Esophagus (tissue), 2 donors: ENCODE measurements around the gene SLC6A13. TPM values are rescaled to one million over a fixed set of nuclear protein-coding genes. Genes with fewer than 3 reads are reported as not detected.
"Not testable (repeated sequence)": the region's sequence is repeated elsewhere in the genome, so short reads cannot be mapped to it uniquely, and the experiment has no call there.

ENCODE experiments used
- H3K27ac ChIP-seq, 2 donors: one replicate each; pipeline ENCODE4 v1.5.1; 2013; ENCODE audit warnings: low read depth in 2 of 2, mild to moderate bottlenecking in 2 of 2, inconsistent platforms in 1 of 2, low read length in 1 of 2, moderate library complexity in 1 of 2
- H3K27me3 ChIP-seq, 2 donors: one replicate each; pipeline ENCODE4 v1.6.1; 2013; ENCODE audit warnings: low read length in 2 of 2, control low read depth in 1 of 2, mild to moderate bottlenecking in 1 of 2; ENCODE audit not compliant: insufficient read depth in 2 of 2, control insufficient read depth in 1 of 2
- H3K36me3 ChIP-seq, 2 donors: one replicate each; pipeline ENCODE4 v1.6.1; 2013; ENCODE audit warnings: low read length in 1 of 2; ENCODE audit not compliant: control insufficient read depth in 2 of 2, insufficient read depth in 2 of 2
- H3K4me1 ChIP-seq, 2 donors: one replicate each; pipeline ENCODE4 v1.6.1; 2013; ENCODE audit warnings: low read length in 1 of 2; ENCODE audit not compliant: control insufficient read depth in 2 of 2, insufficient read depth in 2 of 2
- H3K4me3 ChIP-seq, 2 donors: one replicate each; pipeline ENCODE4 v1.5.1; 2013; ENCODE audit warnings: low read length in 2 of 2, mild to moderate bottlenecking in 2 of 2, low read depth in 1 of 2, moderate library complexity in 1 of 2
- H3K9me3 ChIP-seq, 2 donors: one replicate each; pipeline ENCODE4 v1.6.1; 2013; ENCODE audit warnings: mild to moderate bottlenecking in 2 of 2, low read depth in 1 of 2, low read length in 1 of 2, moderate library complexity in 1 of 2; ENCODE audit not compliant: control insufficient read depth in 2 of 2, insufficient read depth in 1 of 2
- WGBS, 2 donors: extraction: QIAGEN DNeasy Blood & Tissue Kit; methylation state at CpG; one replicate each; pipeline ENCODE4 v1.1.7; 2013; 5-methylcytosine and 5-hydroxymethylcytosine counted together
- polyA plus RNA-seq, 2 donors: library from polyadenylated mRNA; stranded (reverse); fragments of 200-250 nt; gene quantifications; one replicate each; pipeline ENCODE4 v1.2.3, GENCODE V29; 2013
- donor health status: healthy with polysubstance abuse.
- donor health status: Bipolar disorder and iron deficiency.

SLC6A13 gene
- polyA plus RNA-seq, 2 donors: 0.10 TPM; not detected in 1

GRCh38 chr12:187986-188909, 74.4 kb downstream of the SLC6A13 start:
- H3K27me3 ChIP-seq, H3K36me3 ChIP-seq, H3K9me3 ChIP-seq, H3K27ac ChIP-seq, H3K4me1 ChIP-seq: not testable (repeated sequence)
- 42 to 79% methylated on average over 43 to 53 of the region's 53 CpGs for WGBS, 2 donors
- peak overlapping the region; percentile 39 to 44 for H3K4me3 ChIP-seq

- peaks cover 2 to 3% of the 10 kb centered on the region in 2 donors for H3K4me1 ChIP-seq
- 83 to 89% methylated on average over 11 of the region's 11 CpGs for WGBS, 2 donors
- H3K27ac ChIP-seq: no peak overlapping the region
- H3K4me3 ChIP-seq: no peak overlapping the region
- H3K36me3 ChIP-seq: no peaks in the 10 kb centered on the region
- H3K27me3 ChIP-seq: no peaks in the 10 kb centered on the region
- H3K9me3 ChIP-seq: no peaks in the 10 kb centered on the region
Measured at GRCh38 chr12:186006-186625, 76.5 kb downstream of the SLC6A13 start.

- Histone ChIP-seq H3K36me3 (no peaks in the 10 kb centered on the region), H3K27me3 (no peaks in the 10 kb centered on the region), H3K4me1 (peaks cover 2 to 4% of the 10 kb centered on the region in 2 donors), H3K27ac (no peak overlapping the region), H3K9me3 (no peaks in the 10 kb centered on the region), H3K4me3 (no peak overlapping the region)
- WGBS, 2 donors: 73% methylated on average over 8 of the region's 8 CpGs
Measured at GRCh38 chr12:185576-185955, 77.1 kb downstream of the SLC6A13 start.

GRCh38 chr12:184811-185575, 77.6 kb downstream of the SLC6A13 start:
- Histone ChIP-seq H3K4me1 (peaks cover 2 to 5% of the 10 kb centered on the region in 2 donors), H3K9me3 (no peaks in the 10 kb centered on the region), H3K27ac (no peak overlapping the region), H3K36me3 (no peaks in the 10 kb centered on the region), H3K27me3 (no peaks in the 10 kb centered on the region), H3K4me3 (no peak overlapping the region)
- 70 to 75% methylated on average over 13 of the region's 13 CpGs for WGBS, 2 donors

- 56% methylated on average over 8 to 10 of the region's 10 CpGs for WGBS, 2 donors
- Histone ChIP-seq H3K27me3 (no peaks in the 10 kb centered on the region), H3K36me3 (no peaks in the 10 kb centered on the region), H3K4me3 (no peak overlapping the region), H3K9me3 (no peaks in the 10 kb centered on the region), H3K4me1 (peaks cover 0 to 12% of the 10 kb centered on the region in 2 donors), H3K27ac (no peak overlapping the region)
Measured at GRCh38 chr12:182381-182892, 80.2 kb downstream of the SLC6A13 start.

- WGBS, 2 donors: 84% methylated on average over 17 of the region's 17 CpGs
- Histone ChIP-seq H3K4me3 (no peak overlapping the region), H3K4me1 (peaks cover 0 to 12% of the 10 kb centered on the region in 2 donors), H3K27ac (no peak overlapping the region), H3K9me3 (no peaks in the 10 kb centered on the region), H3K27me3 (no peaks in the 10 kb centered on the region), H3K36me3 (no peaks in the 10 kb centered on the region)
Measured at GRCh38 chr12:181921-182320, 80.7 kb downstream of the SLC6A13 start.

- Histone ChIP-seq H3K36me3 (no peaks in the 10 kb centered on the region), H3K27me3 (no peaks in the 10 kb centered on the region), H3K9me3 (no peaks in the 10 kb centered on the region), H3K27ac (no peak overlapping the region), H3K4me1 (peaks cover 2 to 19% of the 10 kb centered on the region in 2 donors), H3K4me3 (no peak overlapping the region)
- WGBS, 2 donors: 58 to 64% methylated on average over 8 of the region's 8 CpGs
Measured at GRCh38 chr12:180445-180844, 82.2 kb downstream of the SLC6A13 start.

- peaks cover 2 to 19% of the 10 kb centered on the region in 2 donors for H3K4me1 ChIP-seq
- H3K36me3 ChIP-seq: no peaks in the 10 kb centered on the region
- no peak overlapping the region for H3K4me3 ChIP-seq
- H3K27ac ChIP-seq: no peak overlapping the region
- WGBS, 2 donors: 80 to 83% methylated on average over 5 of the region's 5 CpGs
- H3K27me3 ChIP-seq: no peaks in the 10 kb centered on the region
- no peaks in the 10 kb centered on the region for H3K9me3 ChIP-seq
Measured at GRCh38 chr12:179885-180284, 82.8 kb downstream of the SLC6A13 start.

- Histone ChIP-seq H3K4me1 (peaks cover 2 to 19% of the 10 kb centered on the region in 2 donors), H3K27me3 (no peaks in the 10 kb centered on the region), H3K36me3 (no peaks in the 10 kb centered on the region), H3K9me3 (no peaks in the 10 kb centered on the region), H3K4me3 (no peak overlapping the region), H3K27ac (no peak overlapping the region)
- WGBS, 2 donors: 54 to 57% methylated on average over 11 of the region's 11 CpGs
Measured at GRCh38 chr12:179131-179884, 83.3 kb downstream of the SLC6A13 start.
